HCT116 (cell line): ENCODE data around the gene PLB1. TPM values are rescaled to one million over a fixed set of nuclear protein-coding genes. Genes with fewer than 3 reads are reported as not detected.

Experiments used
- ATAC-seq: fragments of 200-7000 bp; cut with Tn5 transposase; 2 replicates; pipeline ENCODE4 v1.9.1; 2020; ENCODE audit warnings: mild to moderate bottlenecking, moderate library complexity
- BruUV-seq: library from RNA; stranded (reverse); fragments of 400-500 nt; replicated peaks from 2 replicates; lab custom pipeline; 2021; lab: Mats Ljungman, UMichigan
- CTCF ChIA-PET: fragments of 300-600 bp; sonication (Branson Sonifier 250); formaldehyde crosslinking; loops from one replicate; lab custom pipeline; 2021; ENCODE audit warnings: antibody characterized with exemption; lab: Charles Lee
- POLR2A ChIA-PET: fragments of 300-600, 350-600 bp; sonication (Branson Sonifier 250); formaldehyde crosslinking; loops from one replicate; lab custom pipeline; 2021; ENCODE audit warnings: antibody characterized with exemption; lab: Charles Lee
- RAD21 ChIA-PET, 2 experiments: fragments of 300-600 bp; sonication (Branson Sonifier 250); formaldehyde crosslinking; loops; one replicate each; lab custom pipeline; 2023; ENCODE audit warnings: low total read pairs in 2 of 2; ENCODE audit not compliant: uncharacterized antibody in 2 of 2, unreplicated experiment in 2 of 2, low non-redundant PET in 1 of 2; lab: Charles Lee
- DNase-seq: peaks from one replicate; pipeline ENCODE4 v3.0.0-alpha.2; 2010; ENCODE audit warnings: low read depth, low spot score
- H2AFZ ChIP-seq: fragments of 200-600 bp; shearing (Covaris generic), sonication (generic); 2 replicates; pipeline ENCODE4 v1.6.1; 2017; ENCODE audit warnings: low read depth, mixed run types, mixed read lengths, antibody characterized with exemption, low read length; ENCODE audit not compliant: poor library complexity, severe bottlenecking
- H3K27ac ChIP-seq: 2 replicates; pipeline ENCODE4 v1.5.1; 2012; ENCODE audit warnings: low read depth, low read length
- H3K27me3 ChIP-seq: fragments of 200-600 bp; sonication (generic); 2 replicates; pipeline ENCODE4 v1.6.1; 2016; ENCODE audit warnings: mixed run types, low read length, mixed read lengths; ENCODE audit not compliant: insufficient read depth
- H3K36me3 ChIP-seq, 2 experiments: fragments of 200-500 bp in 1 of 2; fragments of 200-600 bp in 1 of 2; sonication (Bioruptor generic) in 1 of 2; sonication (generic) in 1 of 2; 2 replicates each; pipeline versions ENCODE4 v1.5.1 to v1.6.1; 2014 to 2016; ENCODE audit warnings: low read length in 2 of 2, inconsistent platforms in 1 of 2, mixed read lengths in 1 of 2, mixed run types in 1 of 2; ENCODE audit not compliant: insufficient read depth in 2 of 2, control insufficient read depth in 1 of 2
- H3K4me1 ChIP-seq, 2 experiments: fragments of 200-600 bp in 1 of 2; sonication (generic) in 1 of 2; 2 replicates each; pipeline versions ENCODE4 v1.5.1 to v1.6.1; 2012 to 2017; ENCODE audit warnings: low read length in 2 of 2, inconsistent platforms in 1 of 2, mild to moderate bottlenecking in 1 of 2, mixed read lengths in 1 of 2, mixed run types in 1 of 2, moderate library complexity in 1 of 2; ENCODE audit not compliant: insufficient read depth in 2 of 2, control insufficient read depth in 1 of 2
- H3K4me2 ChIP-seq: fragments of 200-600 bp; sonication (generic); 2 replicates; pipeline ENCODE4 v1.6.1; 2017; ENCODE audit warnings: mixed run types, low read length, mixed read lengths
- H3K4me3 ChIP-seq, 2 experiments: fragments of 200-600 bp in 1 of 2; sonication (generic) in 1 of 2; replicated peaks in 1 of 2; 2 replicates each; pipeline ENCODE4 v1.5.1; 2011 to 2016; ENCODE audit warnings: low read length in 2 of 2, control low read depth in 1 of 2, low read depth in 1 of 2, mild to moderate bottlenecking in 1 of 2, mixed read lengths in 1 of 2, mixed run types in 1 of 2
- H3K79me2 ChIP-seq: fragments of 200-600 bp; sonication (generic); 2 replicates; pipeline ENCODE4 v1.6.1; 2017; ENCODE audit warnings: mild to moderate bottlenecking, mixed run types, low read length, moderate library complexity, mixed read lengths; ENCODE audit not compliant: insufficient read depth
- H3K9ac ChIP-seq: fragments of 200-600 bp; sonication (generic); 2 replicates; pipeline ENCODE4 v1.6.1; 2016; ENCODE audit warnings: low read length, mixed read lengths
- H3K9me2 ChIP-seq: fragments of 200-600 bp; sonication (generic), shearing (Covaris generic); 2 replicates; pipeline ENCODE4 v1.6.1; 2017; ENCODE audit warnings: mixed run types, mild to moderate bottlenecking, moderate library complexity; ENCODE audit not compliant: insufficient read depth
- H3K9me3 ChIP-seq, 2 experiments: fragments of 200-500 bp in 1 of 2; fragments of 200-600 bp in 1 of 2; sonication (Bioruptor generic) in 1 of 2; sonication (generic) in 1 of 2; 2 replicates each; pipeline ENCODE4 v1.6.1; 2014 to 2017; ENCODE audit warnings: low read length in 2 of 2, mixed read lengths in 2 of 2, inconsistent platforms in 1 of 2, low read depth in 1 of 2, mild to moderate bottlenecking in 1 of 2, mixed run types in 1 of 2, moderate library complexity in 1 of 2; ENCODE audit not compliant: control insufficient read depth in 1 of 2, insufficient read depth in 1 of 2
- H4K20me1 ChIP-seq: fragments of 200-600 bp; sonication (generic), shearing (Covaris generic); 2 replicates; pipeline ENCODE4 v1.6.1; 2017; ENCODE audit warnings: mixed run types, mild to moderate bottlenecking, moderate library complexity; ENCODE audit not compliant: insufficient read depth
- ATF3 ChIP-seq: IDR thresholded peaks from 2 replicates; pipeline ENCODE4 v1.6.1; 2012
- CBX3 ChIP-seq: IDR thresholded peaks from 2 replicates; pipeline ENCODE4 v1.6.1; 2012; ENCODE audit warnings: low read depth
- EGR1 ChIP-seq: IDR thresholded peaks from 2 replicates; pipeline ENCODE4 v1.6.1; 2012; ENCODE audit warnings: low read depth
- ELF1 ChIP-seq: IDR thresholded peaks from 2 replicates; pipeline ENCODE4 v1.6.1; 2012; ENCODE audit warnings: low read depth, borderline replicate concordance
- EZH2phosphoT487 ChIP-seq: fragments of 200-600 bp; IDR thresholded peaks from 2 replicates; pipeline ENCODE4 v1.6.1; 2018; ENCODE audit warnings: antibody characterized with exemption, borderline replicate concordance
- POLR2A ChIP-seq: IDR thresholded peaks from 2 replicates; pipeline ENCODE4 v1.7.0; 2011; ENCODE audit warnings: borderline replicate concordance; ENCODE audit not compliant: insufficient read depth, insufficient read length; ENCODE audit errors: extremely low read depth
- POLR2AphosphoS5 ChIP-seq: IDR thresholded peaks from 2 replicates; pipeline ENCODE4 v1.6.1; 2011; ENCODE audit warnings: mild to moderate bottlenecking, low read depth, low read length, moderate library complexity
- RAD21 ChIP-seq: IDR thresholded peaks from 2 replicates; pipeline ENCODE4 v1.6.1; 2012; ENCODE audit warnings: low read depth, mild to moderate bottlenecking
- SIN3A ChIP-seq: IDR thresholded peaks from 2 replicates; pipeline ENCODE4 v1.6.1; 2012; ENCODE audit warnings: low read depth
- SP1 ChIP-seq: IDR thresholded peaks from 2 replicates; pipeline ENCODE4 v1.6.1; 2012; ENCODE audit warnings: low read depth
- SRF ChIP-seq: IDR thresholded peaks from 2 replicates; pipeline ENCODE4 v1.6.1; 2012; ENCODE audit warnings: low read depth
- YY1 ChIP-seq: IDR thresholded peaks from 2 replicates; pipeline ENCODE4 v1.6.1; 2011; ENCODE audit warnings: low read length, low read depth, moderate library complexity, mild to moderate bottlenecking; ENCODE audit not compliant: insufficient replicate concordance; ENCODE audit errors: extremely low read depth
- ZFX ChIP-seq: fragments of 450-650 bp; IDR thresholded peaks from 2 replicates; pipeline ENCODE4 v1.6.1; 2017
- intact Hi-C: fragments of 100-400 bp; cut with micrococcal nuclease; formaldehyde crosslinking; loops from 2 replicates; pipeline ENCODE4 v1.10.0; 2022
- total RNA-seq: library from RNA; stranded (reverse); gene quantifications from one replicate; pipeline ENCODE4 v1.2.1, GENCODE V29; 2021; ENCODE audit not compliant: unreplicated experiment
- TF ChIP-seq, protein P1 (sequence below): IDR thresholded peaks from 2 replicates; pipeline ENCODE4 v1.6.1; 2011; ENCODE audit warnings: mild to moderate bottlenecking, low read length, moderate library complexity; ENCODE audit not compliant: insufficient replicate concordance; ENCODE audit errors: extremely low read depth
- TF ChIP-seq, protein P2 (sequence below), 3 experiments: fragments of 200-600 bp in 1 of 3; sonication (generic) in 1 of 3; IDR thresholded peaks in 2 of 3; conservative IDR thresholded peaks in 1 of 3; 2 replicates each; pipeline ENCODE4 v1.5.1; 2012 to 2017; ENCODE audit warnings: low read depth in 2 of 3, low read length in 2 of 3, antibody characterized with exemption in 1 of 3, borderline replicate concordance in 1 of 3, control low read depth in 1 of 3, mild to moderate bottlenecking in 1 of 3, mixed read lengths in 1 of 3, mixed run types in 1 of 3, moderate library complexity in 1 of 3; ENCODE audit not compliant: insufficient read depth in 1 of 3

The PLB1 gene
- total RNA-seq, 1 experiment from 2014 or later = 0.49 TPM

GRCh38 chr2:28629910-28630309 lies 134.1 kb downstream of the PLB1 start (continued):
- TF ChIP-seq, protein P1, sequence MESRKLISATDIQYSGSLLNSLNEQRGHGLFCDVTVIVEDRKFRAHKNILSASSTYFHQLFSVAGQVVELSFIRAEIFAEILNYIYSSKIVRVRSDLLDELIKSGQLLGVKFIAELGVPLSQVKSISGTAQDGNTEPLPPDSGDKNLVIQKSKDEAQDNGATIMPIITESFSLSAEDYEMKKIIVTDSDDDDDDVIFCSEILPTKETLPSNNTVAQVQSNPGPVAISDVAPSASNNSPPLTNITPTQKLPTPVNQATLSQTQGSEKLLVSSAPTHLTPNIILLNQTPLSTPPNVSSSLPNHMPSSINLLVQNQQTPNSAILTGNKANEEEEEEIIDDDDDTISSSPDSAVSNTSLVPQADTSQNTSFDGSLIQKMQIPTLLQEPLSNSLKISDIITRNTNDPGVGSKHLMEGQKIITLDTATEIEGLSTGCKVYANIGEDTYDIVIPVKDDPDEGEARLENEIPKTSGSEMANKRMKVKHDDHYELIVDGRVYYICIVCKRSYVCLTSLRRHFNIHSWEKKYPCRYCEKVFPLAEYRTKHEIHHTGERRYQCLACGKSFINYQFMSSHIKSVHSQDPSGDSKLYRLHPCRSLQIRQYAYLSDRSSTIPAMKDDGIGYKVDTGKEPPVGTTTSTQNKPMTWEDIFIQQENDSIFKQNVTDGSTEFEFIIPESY = no peak
- no peak for TF ChIP-seq EGR1
- TF ChIP-seq CBX3 = no peak
- no peak for TF ChIP-seq YY1
- TF ChIP-seq SIN3A = no peak
- TF ChIP-seq RAD21 = no peak
- TF ChIP-seq EZH2phosphoT487 = no peak
- no peak for TF ChIP-seq ATF3

GRCh38 chr2:28630341-28630740 lies 134.5 kb downstream of the PLB1 start:
- CTCF ChIA-PET = no interaction called here
- no peak overlapping the region for H3K27ac ChIP-seq
- H3K4me3 ChIP-seq = no peak overlapping the region
- BruUV-seq = no TSS peak
- no peaks in the 10 kb centered on the region for H3K27me3 ChIP-seq
- RAD21 ChIA-PET = no interaction called here
- POLR2A ChIA-PET = no interaction called here
- H2AFZ ChIP-seq = no peak overlapping the region
- no peak for DNase-seq
- no peaks in the 10 kb centered on the region for H3K79me2 ChIP-seq
- intact Hi-C loops = no loop called here
- H3K9me3 ChIP-seq = no peaks in the 10 kb centered on the region
- peaks cover 0 to 14% of the 10 kb centered on the region in 2 experiments; a peak in 1 of 4 replicates for H3K4me1 ChIP-seq
- no peaks in the 10 kb centered on the region for H3K36me3 ChIP-seq
- TF ChIP-seq YY1 (no peak), ZFX (no peak), POLR2AphosphoS5 (no peak), SP1 (no peak), ELF1 (no peak), SRF (no peak), POLR2A (no peak), RAD21 (no peak)
- TF ChIP-seq, protein P2, sequence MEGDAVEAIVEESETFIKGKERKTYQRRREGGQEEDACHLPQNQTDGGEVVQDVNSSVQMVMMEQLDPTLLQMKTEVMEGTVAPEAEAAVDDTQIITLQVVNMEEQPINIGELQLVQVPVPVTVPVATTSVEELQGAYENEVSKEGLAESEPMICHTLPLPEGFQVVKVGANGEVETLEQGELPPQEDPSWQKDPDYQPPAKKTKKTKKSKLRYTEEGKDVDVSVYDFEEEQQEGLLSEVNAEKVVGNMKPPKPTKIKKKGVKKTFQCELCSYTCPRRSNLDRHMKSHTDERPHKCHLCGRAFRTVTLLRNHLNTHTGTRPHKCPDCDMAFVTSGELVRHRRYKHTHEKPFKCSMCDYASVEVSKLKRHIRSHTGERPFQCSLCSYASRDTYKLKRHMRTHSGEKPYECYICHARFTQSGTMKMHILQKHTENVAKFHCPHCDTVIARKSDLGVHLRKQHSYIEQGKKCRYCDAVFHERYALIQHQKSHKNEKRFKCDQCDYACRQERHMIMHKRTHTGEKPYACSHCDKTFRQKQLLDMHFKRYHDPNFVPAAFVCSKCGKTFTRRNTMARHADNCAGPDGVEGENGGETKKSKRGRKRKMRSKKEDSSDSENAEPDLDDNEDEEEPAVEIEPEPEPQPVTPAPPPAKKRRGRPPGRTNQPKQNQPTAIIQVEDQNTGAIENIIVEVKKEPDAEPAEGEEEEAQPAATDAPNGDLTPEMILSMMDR (IDR thresholded peaks at IDR 0.05 in 2 of 3, conservative IDR thresholded peaks at IDR 0.05 in 1 of 3; ENCODE audit: borderline replicate concordance in 1 of 3, insufficient read depth in 1 of 3, low read depth in 2 of 3, low read length in 2 of 3) = no peak
- no peaks in the 10 kb centered on the region for H3K9me2 ChIP-seq
- no peaks in the 10 kb centered on the region for H4K20me1 ChIP-seq
- no peak overlapping the region for H3K4me2 ChIP-seq
- no peak for ATAC-seq
- H3K9ac ChIP-seq = no peak overlapping the region
